Testis (tissue), 2 donors: ENCODE measurements around the gene LIF.

ENCODE experiments used
- POLR2A ChIP-seq: fragments of 450-650 bp; IDR thresholded peaks from one replicate; pipeline ENCODE4 v1.6.1; 2017; ENCODE audit warnings: antibody characterized with exemption, mild to moderate bottlenecking, moderate library complexity
- TF ChIP-seq, protein P1 (sequence below), 3 experiments: fragments of 450-650 bp in 2 of 3; fragments of 200-600 bp in 1 of 3; sonication (generic) in 1 of 3; IDR thresholded peaks; one replicate each; pipeline ENCODE4 v1.5.1; 2016 to 2019; ENCODE audit warnings: antibody characterized with exemption in 3 of 3, mild to moderate bottlenecking in 2 of 3, moderate library complexity in 1 of 3

DNA sequence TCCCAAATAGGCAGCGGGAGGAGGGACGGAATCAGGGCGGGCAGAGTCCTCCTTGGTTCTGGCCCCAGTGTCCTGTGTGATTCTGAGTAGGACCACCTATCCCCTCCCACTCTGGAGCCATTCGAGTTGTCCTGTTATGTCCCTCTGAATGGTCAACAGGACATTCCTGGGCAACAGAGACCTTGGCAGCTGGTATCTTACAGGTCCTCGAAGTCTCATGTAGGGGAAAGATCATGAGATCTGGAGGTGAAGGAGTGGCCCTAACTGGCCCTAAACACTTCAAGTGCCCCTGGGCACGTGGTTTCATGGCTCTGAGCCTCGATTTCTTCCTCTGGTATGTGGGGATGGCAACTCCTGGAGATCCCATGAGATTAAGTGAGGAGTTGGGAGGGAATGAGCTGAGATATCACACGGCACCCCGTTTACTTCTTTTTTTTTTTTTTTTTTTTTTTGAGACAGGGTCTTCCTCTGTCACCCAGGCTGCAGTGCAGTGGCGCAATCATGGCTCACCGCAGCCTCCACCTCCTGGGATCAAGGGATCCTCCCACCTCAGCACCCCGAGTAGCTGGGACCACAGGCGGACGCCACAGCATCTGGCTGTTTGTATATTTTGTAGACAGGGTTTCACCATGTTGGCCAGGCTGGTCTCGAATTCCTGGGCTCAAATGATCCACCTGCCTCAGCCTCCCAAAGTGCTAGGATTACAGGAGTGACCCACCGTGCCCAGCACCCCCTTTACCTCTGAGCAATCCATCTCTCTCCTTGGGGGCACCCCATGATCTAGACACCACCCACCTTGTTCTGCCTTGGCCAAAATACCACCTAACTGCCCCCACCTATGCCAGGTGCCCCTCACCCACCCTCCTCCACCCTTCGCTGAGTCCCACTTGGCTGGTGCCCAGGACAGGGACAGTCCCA is 6.8 kb downstream of the LIF start:
- TF ChIP-seq, protein P1, sequence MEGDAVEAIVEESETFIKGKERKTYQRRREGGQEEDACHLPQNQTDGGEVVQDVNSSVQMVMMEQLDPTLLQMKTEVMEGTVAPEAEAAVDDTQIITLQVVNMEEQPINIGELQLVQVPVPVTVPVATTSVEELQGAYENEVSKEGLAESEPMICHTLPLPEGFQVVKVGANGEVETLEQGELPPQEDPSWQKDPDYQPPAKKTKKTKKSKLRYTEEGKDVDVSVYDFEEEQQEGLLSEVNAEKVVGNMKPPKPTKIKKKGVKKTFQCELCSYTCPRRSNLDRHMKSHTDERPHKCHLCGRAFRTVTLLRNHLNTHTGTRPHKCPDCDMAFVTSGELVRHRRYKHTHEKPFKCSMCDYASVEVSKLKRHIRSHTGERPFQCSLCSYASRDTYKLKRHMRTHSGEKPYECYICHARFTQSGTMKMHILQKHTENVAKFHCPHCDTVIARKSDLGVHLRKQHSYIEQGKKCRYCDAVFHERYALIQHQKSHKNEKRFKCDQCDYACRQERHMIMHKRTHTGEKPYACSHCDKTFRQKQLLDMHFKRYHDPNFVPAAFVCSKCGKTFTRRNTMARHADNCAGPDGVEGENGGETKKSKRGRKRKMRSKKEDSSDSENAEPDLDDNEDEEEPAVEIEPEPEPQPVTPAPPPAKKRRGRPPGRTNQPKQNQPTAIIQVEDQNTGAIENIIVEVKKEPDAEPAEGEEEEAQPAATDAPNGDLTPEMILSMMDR (IDR thresholded peaks at IDR 0.05), result no peak
- TF ChIP-seq POLR2A, result no peak
